WERI-Rb-1 (cell line): ENCODE results near the gene SLC19A3.

ENCODE experiments used
- DNase-seq: peaks from one replicate; pipeline ENCODE4 v3.0.0-alpha.2; 2020
- H3K27ac ChIP-seq: fragments of 250-450 bp; sonication (Bioruptor Pico); 2 replicates; pipeline ENCODE4 v1.5.1; 2020; ENCODE audit warnings: mild to moderate bottlenecking, moderate library complexity
- H3K27me3 ChIP-seq: fragments of 250-450 bp; sonication (Bioruptor Pico); 2 replicates; pipeline ENCODE4 v1.5.1; 2021; ENCODE audit warnings: mild to moderate bottlenecking, low read depth, moderate library complexity; ENCODE audit not compliant: insufficient read depth, severe bottlenecking
- H3K36me3 ChIP-seq: fragments of 250-450 bp; sonication (Bioruptor Pico); 2 replicates; pipeline ENCODE4 v1.5.1; 2020; ENCODE audit warnings: mild to moderate bottlenecking, moderate library complexity
- H3K4me3 ChIP-seq: 2 replicates; pipeline ENCODE4 v1.5.1; 2011; ENCODE audit warnings: low read depth, mild to moderate bottlenecking, control low read depth, low read length
- H3K9me3 ChIP-seq: fragments of 250-450 bp; sonication (Bioruptor Pico); 2 replicates; pipeline ENCODE4 v1.5.1; 2021; ENCODE audit warnings: mild to moderate bottlenecking, moderate library complexity; ENCODE audit not compliant: severe bottlenecking
- TF ChIP-seq, protein P1 (sequence below): IDR thresholded peaks from 2 replicates; pipeline ENCODE4 v1.5.1; 2011; ENCODE audit warnings: low read depth, mild to moderate bottlenecking, control low read depth, inconsistent platforms, low read length

Gene SLC19A3

DNA sequence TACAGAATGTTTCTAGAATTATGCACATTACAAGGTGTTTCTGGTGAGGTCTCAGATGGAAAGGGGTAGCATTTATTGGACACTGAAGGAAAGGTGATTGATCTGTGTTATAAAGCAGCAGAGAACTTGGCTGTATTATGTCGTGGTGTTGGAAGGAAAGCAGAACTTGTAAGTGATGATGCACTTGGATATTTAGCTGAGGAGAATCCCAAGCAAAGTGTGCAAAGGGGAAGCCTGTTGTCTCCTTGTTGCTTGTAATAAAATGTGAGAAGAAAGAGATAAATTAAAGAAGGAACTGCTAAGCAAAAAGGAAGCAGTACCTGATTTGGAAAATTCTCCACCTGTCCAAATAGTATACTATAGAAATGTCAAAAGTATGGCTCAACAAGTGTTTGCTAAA is 63.4 kb downstream of the SLC19A3 start:
- Histone ChIP-seq H3K27me3 (no peaks in the 10 kb centered on the region), H3K36me3 (no peaks in the 10 kb centered on the region), H3K27ac (no peak overlapping the region), H3K4me3 (no peak overlapping the region), H3K9me3 (no peaks in the 10 kb centered on the region)
- TF ChIP-seq, protein P1, sequence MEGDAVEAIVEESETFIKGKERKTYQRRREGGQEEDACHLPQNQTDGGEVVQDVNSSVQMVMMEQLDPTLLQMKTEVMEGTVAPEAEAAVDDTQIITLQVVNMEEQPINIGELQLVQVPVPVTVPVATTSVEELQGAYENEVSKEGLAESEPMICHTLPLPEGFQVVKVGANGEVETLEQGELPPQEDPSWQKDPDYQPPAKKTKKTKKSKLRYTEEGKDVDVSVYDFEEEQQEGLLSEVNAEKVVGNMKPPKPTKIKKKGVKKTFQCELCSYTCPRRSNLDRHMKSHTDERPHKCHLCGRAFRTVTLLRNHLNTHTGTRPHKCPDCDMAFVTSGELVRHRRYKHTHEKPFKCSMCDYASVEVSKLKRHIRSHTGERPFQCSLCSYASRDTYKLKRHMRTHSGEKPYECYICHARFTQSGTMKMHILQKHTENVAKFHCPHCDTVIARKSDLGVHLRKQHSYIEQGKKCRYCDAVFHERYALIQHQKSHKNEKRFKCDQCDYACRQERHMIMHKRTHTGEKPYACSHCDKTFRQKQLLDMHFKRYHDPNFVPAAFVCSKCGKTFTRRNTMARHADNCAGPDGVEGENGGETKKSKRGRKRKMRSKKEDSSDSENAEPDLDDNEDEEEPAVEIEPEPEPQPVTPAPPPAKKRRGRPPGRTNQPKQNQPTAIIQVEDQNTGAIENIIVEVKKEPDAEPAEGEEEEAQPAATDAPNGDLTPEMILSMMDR: no peak
- DNase-seq: no peak

DNA sequence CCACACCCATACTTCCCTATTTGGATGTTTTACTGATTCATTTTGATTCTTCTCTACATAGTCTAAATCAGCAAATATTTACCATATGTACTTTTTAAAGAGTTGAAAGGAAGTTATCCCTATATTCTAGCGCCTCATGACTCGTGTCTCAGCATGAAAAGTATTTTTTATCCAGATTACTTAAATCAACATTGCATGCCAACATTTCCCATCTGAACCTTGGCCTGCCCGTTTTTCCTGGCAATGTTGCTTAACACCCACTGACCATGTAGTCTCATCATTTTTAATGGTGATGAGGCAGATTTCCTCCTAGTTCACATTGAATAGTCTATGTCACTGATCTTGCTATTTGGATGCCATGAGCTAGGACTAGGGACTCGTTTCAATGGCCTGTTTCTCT is 64.4 kb downstream of the SLC19A3 start:
- Histone ChIP-seq H3K27ac (no peak overlapping the region), H3K4me3 (no peak overlapping the region), H3K36me3 (no peaks in the 10 kb centered on the region), H3K27me3 (no peaks in the 10 kb centered on the region), H3K9me3 (no peaks in the 10 kb centered on the region)
- DNase-seq: no peak
- TF ChIP-seq, protein P1: no peak

DNA sequence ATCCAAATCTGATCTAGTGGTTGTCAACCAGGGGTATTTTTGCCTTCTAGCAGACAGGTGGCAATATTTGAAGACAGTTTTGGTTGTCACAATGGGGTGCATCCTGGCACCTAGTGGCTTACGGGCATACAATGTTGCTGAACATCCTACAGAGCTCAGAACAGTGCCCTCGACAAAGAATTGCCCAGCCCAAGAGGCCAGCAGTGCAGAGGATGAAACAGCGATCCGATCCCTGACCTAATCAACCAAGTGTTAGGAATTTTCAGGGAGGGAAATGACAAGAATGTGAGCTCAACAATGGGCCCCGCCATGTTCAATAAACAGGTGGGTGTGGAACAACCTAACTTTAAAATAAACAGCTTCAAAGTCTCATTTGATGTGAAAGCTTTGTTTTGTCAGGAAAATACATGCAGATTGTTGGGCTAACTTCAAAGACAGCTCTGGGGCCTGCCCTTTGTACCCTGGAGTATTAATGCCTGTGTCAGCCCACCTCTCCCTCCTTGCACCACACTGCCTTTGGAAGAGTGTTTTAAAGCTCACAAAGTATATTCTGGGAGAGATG is 73.8 kb downstream of the SLC19A3 start:
- H3K27me3 ChIP-seq: no peaks in the 10 kb centered on the region
- no peak overlapping the region for H3K4me3 ChIP-seq
- no peak overlapping the region for H3K27ac ChIP-seq
- TF ChIP-seq, protein P1: no peak
- no peak for DNase-seq
- H3K36me3 ChIP-seq: no peaks in the 10 kb centered on the region
- H3K9me3 ChIP-seq: no peaks in the 10 kb centered on the region

DNA sequence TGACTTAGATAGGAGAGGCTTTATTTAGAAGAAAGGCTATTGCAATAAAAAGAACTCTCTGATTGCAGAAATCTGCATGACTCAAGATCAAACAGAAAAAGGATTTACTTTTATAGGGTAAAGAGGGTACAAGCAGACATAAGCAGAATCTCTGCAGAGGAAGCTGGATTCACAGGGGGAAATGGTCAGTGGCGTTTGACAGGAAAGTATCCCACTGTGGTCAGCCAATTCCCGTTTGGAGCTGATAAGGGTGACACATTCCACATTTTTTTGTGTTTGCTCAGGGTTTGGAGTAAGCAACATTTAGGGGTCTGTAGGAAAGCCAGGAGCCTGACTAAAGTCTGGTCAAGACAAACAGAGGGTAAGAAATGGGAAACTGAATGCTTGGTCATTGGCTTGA is 75.2 kb downstream of the SLC19A3 start:
- TF ChIP-seq, protein P1: no peak
- no peaks in the 10 kb centered on the region for H3K27me3 ChIP-seq

DNA sequence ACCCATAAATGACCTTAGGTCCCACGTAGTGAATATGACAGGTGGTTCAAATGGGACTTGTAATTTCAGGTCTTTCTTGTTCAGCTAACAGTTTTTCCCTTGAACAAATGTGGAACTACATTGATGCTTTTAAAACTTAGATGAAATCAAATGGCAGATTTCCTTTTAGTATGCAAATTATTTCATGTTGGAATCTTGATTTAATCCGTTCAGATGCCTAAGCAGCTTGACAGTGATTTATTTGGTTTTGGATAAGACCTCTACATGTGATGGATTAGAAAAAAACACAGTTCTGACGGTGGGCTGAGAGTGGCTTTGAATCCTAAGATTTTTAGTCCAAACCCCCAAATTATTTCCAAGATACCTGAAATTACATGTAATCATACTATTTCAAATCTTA is 83.6 kb downstream of the SLC19A3 start:
- no peaks in the 10 kb centered on the region for H3K9me3 ChIP-seq
- no peaks in the 10 kb centered on the region for H3K36me3 ChIP-seq
- peaks cover 2% of the 10 kb centered on the region for H3K27me3 ChIP-seq
- TF ChIP-seq, protein P1: no peak
- no peak overlapping the region for H3K27ac ChIP-seq
- H3K4me3 ChIP-seq: no peak overlapping the region
- DNase-seq: no peak

More for the DNA sequence above, 75.2 kb downstream of the SLC19A3 start:
- no peak for DNase-seq
- Histone ChIP-seq H3K9me3 (no peaks in the 10 kb centered on the region), H3K36me3 (no peaks in the 10 kb centered on the region), H3K4me3 (no peak overlapping the region), H3K27ac (no peak overlapping the region)
